HEK293 (cell line): ENCODE data around the gene DR1.

Source experiments
- CTCF ChIP-seq: fragments of 450-650 bp; formaldehyde crosslinking; IDR thresholded peaks from 2 replicates; pipeline ENCODE4 v1.5.1; 2016; ENCODE audit warnings: missing biosample characterization, missing genetic modification characterization
- ELK4 ChIP-seq: IDR thresholded peaks from 2 replicates; pipeline ENCODE4 v1.6.1; 2011; ENCODE audit warnings: mild to moderate bottlenecking, low read depth, low read length, borderline replicate concordance
- HOXA7 ChIP-seq: sonication (generic); formaldehyde crosslinking; IDR thresholded peaks from 2 replicates; pipeline ENCODE4 v1.8.1; 2022; ENCODE audit warnings: missing genetic modification reagents, borderline replicate concordance
- PRDM1 ChIP-seq: fragments of 450-650 bp; formaldehyde crosslinking; IDR thresholded peaks from 2 replicates; pipeline ENCODE4; 2016; ENCODE audit warnings: missing biosample characterization, missing genetic modification characterization
- ZBTB1 ChIP-seq: fragments of 450-650 bp; formaldehyde crosslinking; IDR thresholded peaks from 2 replicates; pipeline ENCODE4 v1.5.1; 2016; ENCODE audit warnings: missing biosample characterization, missing genetic modification characterization
- ZBTB26 ChIP-seq: fragments of 450-650 bp; formaldehyde crosslinking; optimal IDR thresholded peaks from 2 replicates; pipeline ENCODE3; 2016; ENCODE audit warnings: missing biosample characterization, mild to moderate bottlenecking, missing genetic modification characterization
- ZNF398 ChIP-seq: fragments of 450-650 bp; formaldehyde crosslinking; IDR thresholded peaks from 2 replicates; pipeline ENCODE4 v1.5.1; 2017; ENCODE audit warnings: missing biosample characterization, missing genetic modification characterization
- ZNF404 ChIP-seq: fragments of 450-650 bp; formaldehyde crosslinking; IDR thresholded peaks from 2 replicates; pipeline ENCODE4 v1.5.1; 2017; ENCODE audit warnings: missing biosample characterization, missing genetic modification characterization
- ZNF514 ChIP-seq: fragments of 450-650 bp; formaldehyde crosslinking; IDR thresholded peaks from 2 replicates; pipeline ENCODE4 v1.5.1; 2016; ENCODE audit warnings: missing biosample characterization, missing genetic modification characterization
- ZNF626 ChIP-seq: fragments of 450-650 bp; sonication (Bioruptor Pico); formaldehyde crosslinking; IDR thresholded peaks from 2 replicates; pipeline ENCODE4 v1.5.1; 2018; ENCODE audit warnings: missing biosample characterization, missing genetic modification characterization, inconsistent platforms
- ZNF704 ChIP-seq: fragments of 450-650 bp; formaldehyde crosslinking; IDR thresholded peaks from 2 replicates; pipeline ENCODE4 v1.5.1; 2016; ENCODE audit warnings: missing biosample characterization, missing genetic modification characterization
- ZNF776 ChIP-seq: fragments of 450-650 bp; formaldehyde crosslinking; IDR thresholded peaks from 2 replicates; pipeline ENCODE4 v1.5.0; 2017; ENCODE audit warnings: missing biosample characterization, missing genetic modification characterization, borderline replicate concordance

GRCh38 chr1:93362237-93362636 lies 16.5 kb downstream of the DR1 start:
- TF ChIP-seq HOXA7 (CRISPR knock-in tag) (no peak), ZNF514 (tag by site-specific recombination) (no peak), ZNF398 (tag by site-specific recombination) (no peak), CTCF (tag by site-specific recombination) (no peak), PRDM1 (tag by site-specific recombination) (no peak), ELK4 (no peak), ZNF626 (tag by site-specific recombination) (no peak), ZBTB1 (tag by site-specific recombination) (no peak), ZNF776 (tag by site-specific recombination) (no peak), ZNF404 (tag by site-specific recombination) (no peak), ZBTB26 (tag by site-specific recombination) (no peak), ZNF704 (no peak)
